OCI-LY3 (cell line): ENCODE data around the gene DNASE2B.

Experiments
- CTCF ChIP-seq: fragments of 200-600, 300-600 bp; sonication (generic); IDR thresholded peaks from 2 replicates; pipeline ENCODE4 v1.5.1; 2014; ENCODE audit warnings: antibody characterized with exemption, low read length, low read depth
- EZH2phosphoT487 ChIP-seq: fragments of 200-600 bp; shearing (Covaris generic); IDR thresholded peaks from 2 replicates; pipeline ENCODE4 v1.6.1; 2018; ENCODE audit warnings: antibody characterized with exemption, mixed run types, low read depth

DNA sequence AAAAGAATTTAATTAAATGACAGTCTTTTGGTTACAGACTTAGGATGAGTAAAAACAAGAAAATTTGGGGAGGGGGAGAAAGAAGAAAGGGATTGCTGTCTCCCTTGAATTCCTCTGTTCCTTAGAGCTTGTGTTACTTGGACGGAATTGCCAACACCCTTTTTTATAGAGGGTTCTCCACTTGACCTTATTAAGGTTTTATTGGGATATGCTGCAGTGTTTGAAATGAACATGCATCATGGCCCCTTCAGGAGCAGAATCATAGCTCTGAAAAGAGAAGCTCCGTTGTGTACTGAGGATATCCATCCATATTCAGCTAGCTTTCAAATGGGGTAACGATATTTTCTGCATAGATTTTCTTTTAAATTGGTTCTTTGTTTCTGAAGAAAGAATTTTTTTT is 48.2 kb upstream of the DNASE2B start:
- TF ChIP-seq CTCF (no peak), EZH2phosphoT487 (no peak)
